ENCODE results near the gene HS6ST1.

HS6ST1 gene

GRCh38 chr2:128343459-128343858 lies 24.8 kb upstream of the HS6ST1 start:
- H3K9me3 ChIP-seq = no peaks in the 10 kb centered on the region
- H3K4me1 ChIP-seq = no peaks in the 10 kb centered on the region
- no peak for DNase-seq (ENCODE audit: low spot score in 2 of 2)
- no peaks in the 10 kb centered on the region for H3K36me3 ChIP-seq (replicated peaks)
- no peak overlapping the region for H3K4me3 ChIP-seq
- in situ Hi-C loops (cut with MboI; ENCODE audit: low sequenced_read_pairs) = no loop called here
- H3K27me3 ChIP-seq (ENCODE audit: low read depth) = no peaks in the 10 kb centered on the region

GRCh38 chr2:128342550-128342949 lies 23.9 kb upstream of the HS6ST1 start:
- no peaks in the 10 kb centered on the region for H3K9me3 ChIP-seq
- H3K27me3 ChIP-seq (ENCODE audit: low read depth) = no peaks in the 10 kb centered on the region
- H3K4me1 ChIP-seq = no peaks in the 10 kb centered on the region
- no peak overlapping the region for H3K4me3 ChIP-seq
- in situ Hi-C loops (cut with MboI; ENCODE audit: low sequenced_read_pairs) = no loop called here
- no peaks in the 10 kb centered on the region for H3K36me3 ChIP-seq (replicated peaks)
- DNase-seq (ENCODE audit: low spot score in 2 of 2) = no peak

- Histone ChIP-seq H3K4me1 (no peaks in the 10 kb centered on the region), H3K27me3 (ENCODE audit: low read depth) (no peaks in the 10 kb centered on the region), H3K4me3 (no peak overlapping the region), H3K36me3 (replicated peaks) (no peaks in the 10 kb centered on the region), H3K9me3 (no peaks in the 10 kb centered on the region)
- DNase-seq (ENCODE audit: low spot score in 2 of 2) = no peak
- in situ Hi-C loops (cut with MboI; ENCODE audit: low sequenced_read_pairs) = no loop called here
Observed at GRCh38 chr2:128341621-128342020, 23.0 kb upstream of the HS6ST1 start.

GRCh38 chr2:128332091-128332634 lies 13.5 kb upstream of the HS6ST1 start:
- no peaks in the 10 kb centered on the region; the same call in 1 of the 2 replicates for H3K27me3 ChIP-seq (ENCODE audit: low read depth)
- H3K4me3 ChIP-seq = no peak overlapping the region
- in situ Hi-C loops (cut with MboI; ENCODE audit: low sequenced_read_pairs) = no loop called here
- DNase-seq (ENCODE audit: low spot score in 2 of 2) = no peak
- H3K4me1 ChIP-seq = no peaks in the 10 kb centered on the region
- peaks cover 12% of the 10 kb centered on the region; the same call in 1 of the 2 replicates for H3K9me3 ChIP-seq
- H3K36me3 ChIP-seq (replicated peaks) = no peaks in the 10 kb centered on the region

GRCh38 chr2:128330583-128330982 lies 11.9 kb upstream of the HS6ST1 start:
- no peak for DNase-seq (ENCODE audit: low spot score in 2 of 2)
- no peak overlapping the region for H3K4me3 ChIP-seq
- H3K4me1 ChIP-seq = no peaks in the 10 kb centered on the region
- H3K27me3 ChIP-seq (ENCODE audit: low read depth) = no peaks in the 10 kb centered on the region; the same call in 1 of the 2 replicates
- peaks cover 12% of the 10 kb centered on the region; the same call in 1 of the 2 replicates for H3K9me3 ChIP-seq
- in situ Hi-C loops (cut with MboI; ENCODE audit: low sequenced_read_pairs) = no loop called here
- H3K36me3 ChIP-seq (replicated peaks) = no peaks in the 10 kb centered on the region

- DNase-seq (ENCODE audit: low spot score in 2 of 2) = no peak
- in situ Hi-C loops (cut with MboI; ENCODE audit: low sequenced_read_pairs) = no loop called here
- Histone ChIP-seq H3K9me3 (peaks cover 12% of the 10 kb centered on the region; the same call in 1 of the 2 replicates), H3K27me3 (ENCODE audit: low read depth) (no peaks in the 10 kb centered on the region; the same call in 1 of the 2 replicates), H3K4me1 (no peaks in the 10 kb centered on the region), H3K36me3 (replicated peaks) (no peaks in the 10 kb centered on the region), H3K4me3 (no peak overlapping the region)
Observed at GRCh38 chr2:128329607-128330006, 10.9 kb upstream of the HS6ST1 start.

GRCh38 chr2:128327180-128327964 lies 8.7 kb upstream of the HS6ST1 start:
- H3K27me3 ChIP-seq (ENCODE audit: low read depth) = no peaks in the 10 kb centered on the region; the same call in 1 of the 2 replicates
- H3K4me1 ChIP-seq = no peaks in the 10 kb centered on the region; the same call in 1 of the 2 replicates
- H3K36me3 ChIP-seq (replicated peaks) = no peaks in the 10 kb centered on the region
- DNase-seq (ENCODE audit: low spot score in 2 of 2) = no peak
- H3K4me3 ChIP-seq = no peak overlapping the region
- in situ Hi-C loops (cut with MboI; ENCODE audit: low sequenced_read_pairs) = no loop called here
- H3K9me3 ChIP-seq = peaks cover 12% of the 10 kb centered on the region; the same call in 1 of the 2 replicates

- in situ Hi-C loops (cut with MboI; ENCODE audit: low sequenced_read_pairs) = no loop called here
- Histone ChIP-seq H3K36me3 (replicated peaks) (no peaks in the 10 kb centered on the region), H3K9me3 (peaks cover 3% of the 10 kb centered on the region; the same call in 1 of the 2 replicates), H3K4me1 (no peaks in the 10 kb centered on the region; the same call in 1 of the 2 replicates), H3K27me3 (ENCODE audit: low read depth) (no peaks in the 10 kb centered on the region), H3K4me3 (no peak overlapping the region)
- DNase-seq (ENCODE audit: low spot score in 2 of 2) = no peak
Observed at GRCh38 chr2:128326346-128326745, 7.7 kb upstream of the HS6ST1 start.

GRCh38 chr2:128325611-128326181 lies 7.0 kb upstream of the HS6ST1 start:
- in situ Hi-C loops (cut with MboI; ENCODE audit: low sequenced_read_pairs) = no loop called here
- Histone ChIP-seq H3K4me3 (no peak overlapping the region), H3K4me1 (no peaks in the 10 kb centered on the region; the same call in 1 of the 2 replicates), H3K9me3 (no peaks in the 10 kb centered on the region; the same call in 1 of the 2 replicates), H3K36me3 (replicated peaks) (no peaks in the 10 kb centered on the region), H3K27me3 (ENCODE audit: low read depth) (no peaks in the 10 kb centered on the region)
- no peak for DNase-seq (ENCODE audit: low spot score in 2 of 2)

GRCh38 chr2:128324897-128325410 lies 6.3 kb upstream of the HS6ST1 start:
- H3K27me3 ChIP-seq (ENCODE audit: low read depth) = no peaks in the 10 kb centered on the region
- in situ Hi-C loops (cut with MboI; ENCODE audit: low sequenced_read_pairs) = no loop called here
- no peaks in the 10 kb centered on the region for H3K36me3 ChIP-seq (replicated peaks)
- H3K4me1 ChIP-seq = no peaks in the 10 kb centered on the region; the same call in 1 of the 2 replicates
- no peaks in the 10 kb centered on the region for H3K9me3 ChIP-seq
- H3K4me3 ChIP-seq = no peak overlapping the region
- no peak for DNase-seq (ENCODE audit: low spot score in 2 of 2)

- H3K4me1 ChIP-seq = no peaks in the 10 kb centered on the region; the same call in 1 of the 2 replicates
- DNase-seq (ENCODE audit: low spot score in 2 of 2) = no peak
- in situ Hi-C loops (cut with MboI; ENCODE audit: low sequenced_read_pairs) = no loop called here
- no peaks in the 10 kb centered on the region for H3K27me3 ChIP-seq (ENCODE audit: low read depth)
- no peaks in the 10 kb centered on the region for H3K36me3 ChIP-seq (replicated peaks)
- H3K4me3 ChIP-seq = no peak overlapping the region
- no peaks in the 10 kb centered on the region for H3K9me3 ChIP-seq
Observed at GRCh38 chr2:128324008-128324896, 5.6 kb upstream of the HS6ST1 start.

- Histone ChIP-seq H3K4me1 (no peaks in the 10 kb centered on the region; the same call in 1 of the 2 replicates), H3K4me3 (no peak overlapping the region), H3K27me3 (ENCODE audit: low read depth) (no peaks in the 10 kb centered on the region), H3K9me3 (no peaks in the 10 kb centered on the region), H3K36me3 (replicated peaks) (no peaks in the 10 kb centered on the region)
- in situ Hi-C loops (cut with MboI; ENCODE audit: low sequenced_read_pairs) = no loop called here
- DNase-seq (ENCODE audit: low spot score in 2 of 2) = no peak
Observed at GRCh38 chr2:128323555-128323931, 4.9 kb upstream of the HS6ST1 start.

Measured in HAP-1 (cell line).